ENCODE results near the gene CCDC7. TPM values are rescaled to one million over a fixed set of nuclear protein-coding genes. Genes with fewer than 3 reads are reported as not detected.
"Not testable (repeated sequence)": the region's sequence is repeated elsewhere in the genome, so short reads cannot be mapped to it uniquely, and the experiment has no call there.

The CCDC7 gene
- total RNA-seq, 2 donors from 2014 or later, result 7.1 to 16.7 TPM

DNA sequence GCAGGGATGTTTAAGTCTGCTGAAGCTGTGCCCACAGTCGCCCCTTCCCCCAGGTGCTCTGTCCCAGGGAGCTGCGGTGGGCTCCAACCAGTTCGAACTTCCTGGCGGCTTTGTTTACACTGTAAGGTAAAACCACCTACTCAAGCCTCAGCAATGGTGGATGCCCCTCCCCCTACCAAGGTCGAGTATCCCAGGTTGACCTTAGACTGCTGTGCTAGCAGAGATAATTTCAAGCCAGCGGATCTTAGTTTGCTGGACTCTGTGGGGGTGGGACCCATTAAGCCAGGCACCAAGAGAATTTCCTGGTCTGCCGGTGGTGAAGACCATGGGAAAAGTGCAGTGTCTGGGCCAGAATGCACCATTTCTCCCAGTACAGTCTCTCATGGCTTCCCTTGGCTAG, 56.0 kb downstream of the CCDC7 start:
- peaks cover 3 to 10% of the 10 kb centered on the region in 2 donors for H3K9me3 Mint-ChIP-seq
- H3K27ac Mint-ChIP-seq, result no peak overlapping the region
- H3K36me3 Mint-ChIP-seq, result peaks cover 17 to 44% of the 10 kb centered on the region in 2 donors
- DNase-seq (ENCODE audit: low spot score in 2 of 2), result no peak
- ATAC-seq, result no peak

DNA sequence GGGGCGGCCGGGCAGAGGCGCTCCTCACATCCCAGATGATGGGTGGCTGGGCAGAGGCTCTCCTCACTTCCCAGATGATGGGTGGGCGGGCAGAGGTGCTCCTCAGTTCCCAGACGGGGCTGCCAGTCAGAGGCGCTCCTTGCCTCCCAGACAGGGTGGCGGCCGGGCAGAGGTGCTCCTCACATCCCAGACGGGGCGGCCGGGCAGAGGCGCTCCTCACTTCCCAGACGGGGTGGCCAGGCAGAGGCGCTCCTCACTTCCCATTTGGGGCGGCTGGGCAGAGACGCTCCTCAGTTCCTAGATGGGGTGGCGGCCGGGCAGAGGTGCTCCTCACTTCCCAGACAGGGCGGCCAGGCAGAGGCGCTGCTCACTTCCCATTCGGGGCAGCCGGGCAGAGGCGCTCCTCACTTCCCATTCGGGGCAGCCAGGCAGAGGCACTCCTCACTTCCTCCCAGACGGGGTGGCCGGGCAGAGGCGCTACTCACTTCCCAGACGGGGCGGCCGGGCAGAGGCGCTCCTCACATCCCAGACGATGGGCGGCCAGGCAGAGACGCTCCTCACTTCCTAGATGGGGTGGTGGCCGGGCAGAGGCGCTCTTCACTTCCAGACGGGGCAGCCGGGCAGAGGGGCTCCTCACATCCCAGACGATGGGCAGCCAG, 60.0 kb downstream of the CCDC7 start:
- ATAC-seq; DNase-seq (ENCODE audit: low spot score in 2 of 2); H3K9me3 Mint-ChIP-seq; H3K27ac Mint-ChIP-seq: not testable (repeated sequence)
- H3K36me3 Mint-ChIP-seq, result peaks cover 16 to 26% of the 10 kb centered on the region in 2 donors

DNA sequence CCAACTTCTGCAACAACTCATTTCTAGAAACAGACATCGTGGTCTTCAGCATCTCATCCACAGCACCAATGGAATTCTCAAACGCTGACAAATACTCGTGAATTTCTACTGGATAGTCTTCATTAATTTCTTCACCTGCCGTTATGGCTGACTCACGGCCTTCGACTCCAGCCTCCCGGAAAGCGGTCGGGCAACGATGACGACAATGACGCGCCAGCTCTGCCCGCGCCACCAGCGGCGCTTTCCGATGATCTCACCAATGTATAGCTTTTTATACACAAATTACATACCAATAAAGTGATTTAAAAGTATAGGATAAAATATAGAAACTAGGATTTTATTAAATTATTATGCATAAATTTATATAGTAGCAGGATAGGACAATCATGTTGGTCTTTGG, 65.7 kb downstream of the CCDC7 start:
- Mint-ChIP-seq H3K27ac (no peak overlapping the region), H3K9me3 (no peaks in the 10 kb centered on the region), H3K36me3 (peaks cover 5 to 9% of the 10 kb centered on the region in 2 donors)
- no peak for ATAC-seq
- no peak for DNase-seq (ENCODE audit: low spot score in 2 of 2)

DNA sequence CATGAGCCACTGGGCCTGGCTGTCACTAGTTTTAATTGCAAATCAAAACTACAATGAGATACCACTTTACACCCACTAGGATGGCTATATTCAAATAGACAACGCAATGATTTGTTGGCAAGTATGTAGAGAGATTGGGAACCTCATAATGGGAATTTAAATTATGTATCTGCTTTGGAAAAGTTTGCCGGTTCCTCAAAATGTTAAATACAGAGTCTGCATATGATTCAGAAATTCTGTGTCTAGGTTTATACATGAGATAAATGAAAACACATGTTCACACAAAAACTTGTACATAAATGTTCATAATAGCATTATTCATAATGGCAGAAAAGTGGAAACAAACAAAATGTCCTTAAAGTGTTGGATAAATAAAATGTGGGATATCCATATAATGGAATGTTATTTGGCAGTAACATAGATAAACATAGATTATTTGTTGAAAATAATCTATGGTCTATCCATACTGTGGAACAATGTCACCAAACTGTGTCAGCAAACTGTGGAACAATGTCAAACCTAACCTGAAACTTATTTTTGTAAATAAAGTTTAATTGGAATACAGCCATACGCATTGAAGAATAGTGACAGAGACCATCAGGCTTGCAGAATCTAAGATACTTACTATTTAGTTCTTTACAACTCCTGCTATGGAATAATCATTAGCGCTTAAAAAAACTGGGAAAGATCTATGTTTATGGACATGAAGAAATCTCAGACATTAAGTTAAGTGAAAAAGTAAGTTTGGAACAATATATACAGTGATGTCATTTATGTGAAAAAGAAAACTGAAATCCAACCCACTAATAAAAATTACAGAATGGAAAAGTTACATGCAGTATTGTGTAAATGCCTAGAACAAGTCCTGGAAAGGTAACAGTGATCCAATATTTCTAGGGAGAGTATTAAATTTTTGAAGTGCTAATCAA, 70.9 kb downstream of the CCDC7 start:
- H3K9me3 Mint-ChIP-seq, result peaks cover 7 to 9% of the 10 kb centered on the region in 2 donors
- ATAC-seq (no peak), DNase-seq (ENCODE audit: low spot score in 2 of 2) (no peak)
- H3K36me3 Mint-ChIP-seq, result peaks cover 11 to 23% of the 10 kb centered on the region in 2 donors
- no peak overlapping the region for H3K27ac Mint-ChIP-seq

DNA sequence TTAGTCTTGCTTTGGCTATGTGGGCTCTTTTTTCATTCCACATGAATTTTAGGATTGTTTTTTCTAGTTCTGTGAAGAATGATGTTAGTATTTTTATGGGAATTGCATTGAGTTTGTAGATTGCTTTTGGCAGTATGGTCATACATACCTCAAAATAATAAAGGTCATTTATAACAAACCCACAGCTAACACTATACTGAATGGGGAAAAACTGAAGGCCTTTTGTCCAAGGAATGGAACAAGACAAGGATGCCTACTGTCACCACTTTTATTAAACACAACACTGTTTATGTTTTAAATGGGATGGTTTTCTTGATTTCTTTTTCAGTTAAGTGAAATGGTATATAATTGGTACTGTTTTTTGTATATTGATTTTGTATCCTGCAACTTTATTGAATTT, 84.3 kb downstream of the CCDC7 start:
- Mint-ChIP-seq H3K27ac (no peak overlapping the region), H3K36me3 (peaks cover 7 to 22% of the 10 kb centered on the region in 2 donors), H3K9me3 (peaks cover 0 to 8% of the 10 kb centered on the region in 2 donors)
- no peak for DNase-seq (ENCODE audit: low spot score in 2 of 2)
- no peak for ATAC-seq

DNA sequence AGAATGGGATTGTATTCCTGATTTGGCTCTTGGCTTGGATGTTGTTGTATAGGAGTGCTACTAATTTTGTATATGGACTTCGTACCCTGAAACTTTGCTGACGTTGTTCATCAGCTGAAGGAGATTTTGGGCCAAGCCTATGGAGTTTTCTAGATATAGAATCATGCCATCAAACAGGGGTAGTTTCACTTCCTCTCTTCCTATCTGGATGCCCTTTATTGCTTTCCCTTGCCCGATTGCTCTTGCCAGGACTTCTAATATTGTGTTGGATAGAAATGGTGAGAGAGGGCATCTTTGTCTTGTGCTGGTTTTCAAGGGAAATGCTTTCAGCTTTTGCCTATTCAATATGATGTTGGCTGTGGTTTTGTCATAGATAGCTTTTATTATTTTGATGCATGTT, 92.3 kb downstream of the CCDC7 start:
- peaks cover 7 to 13% of the 10 kb centered on the region in 2 donors for H3K36me3 Mint-ChIP-seq
- no peak for ATAC-seq
- DNase-seq (ENCODE audit: low spot score in 2 of 2), result no peak
- peaks cover 0 to 12% of the 10 kb centered on the region in 2 donors for H3K9me3 Mint-ChIP-seq
- H3K27ac Mint-ChIP-seq, result no peak overlapping the region

DNA sequence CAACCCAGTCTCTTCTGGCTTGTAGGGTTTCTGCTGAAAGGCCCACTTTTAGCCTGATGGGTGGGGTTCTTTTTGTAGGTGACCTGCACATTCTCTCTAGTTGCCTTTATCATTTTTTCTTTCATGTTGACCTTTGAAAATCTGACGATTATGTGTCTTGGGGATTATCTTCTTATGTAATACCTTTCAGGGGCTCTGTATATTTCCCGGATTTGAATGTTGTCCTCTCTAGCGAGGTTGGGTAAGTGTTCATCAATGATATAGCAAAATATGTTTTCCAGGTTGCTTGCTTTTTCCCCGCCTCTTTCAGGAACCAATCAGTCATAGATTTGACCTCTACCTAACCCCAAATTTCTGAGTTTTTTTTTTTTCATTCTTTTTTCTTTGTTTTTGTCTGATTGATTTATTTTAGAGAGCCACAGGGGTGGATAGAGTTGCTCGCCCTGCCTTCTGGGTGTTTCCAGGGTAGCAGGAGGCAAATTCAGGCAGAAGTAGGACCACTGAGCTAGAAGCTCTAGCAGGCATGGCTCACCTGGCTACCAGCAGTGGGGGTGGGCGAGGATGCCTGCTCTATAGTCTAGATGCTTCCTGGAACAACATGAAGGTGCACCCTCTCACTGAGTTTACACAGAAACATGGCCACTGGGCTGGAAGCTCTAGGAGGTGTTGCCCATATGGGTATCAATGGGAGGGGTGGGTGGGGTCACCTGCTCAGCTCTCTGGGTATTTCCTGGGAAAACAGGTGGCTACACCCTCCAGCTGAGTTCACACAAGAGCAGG, 94.9 kb downstream of the CCDC7 start:
- ATAC-seq (no peak), DNase-seq (ENCODE audit: low spot score in 2 of 2) (no peak)
- Mint-ChIP-seq H3K27ac (peak overlapping the region in 1 of 2 donors; percentile 9), H3K9me3 (peaks cover 0 to 4% of the 10 kb centered on the region in 2 donors), H3K36me3 (no peaks in the 10 kb centered on the region)

DNA sequence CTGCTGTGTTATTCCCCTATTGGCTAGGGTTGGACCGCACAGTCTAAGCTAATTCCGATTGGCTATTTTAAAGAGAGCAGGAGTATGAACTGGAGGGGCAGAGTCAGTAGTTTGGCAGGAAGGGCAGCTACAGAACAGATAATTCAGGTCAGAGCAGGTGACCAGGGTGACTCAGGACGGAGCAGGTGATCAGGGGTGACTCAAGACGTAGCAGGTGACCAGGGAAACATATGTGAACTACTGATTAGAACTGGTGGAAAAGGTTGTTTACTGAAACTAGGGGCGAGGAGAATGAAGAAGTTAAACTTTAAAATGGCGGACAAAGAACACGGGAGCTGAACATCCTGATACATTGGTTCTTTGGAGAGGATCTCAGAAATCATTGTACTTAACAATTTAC, 102.3 kb downstream of the CCDC7 start:
- DNase-seq (ENCODE audit: low spot score in 2 of 2) (no peak), ATAC-seq (no peak)
- Mint-ChIP-seq H3K27ac (no peak overlapping the region), H3K36me3 (peaks cover 0 to 29% of the 10 kb centered on the region in 2 donors), H3K9me3 (peaks cover 3 to 16% of the 10 kb centered on the region in 2 donors)

DNA sequence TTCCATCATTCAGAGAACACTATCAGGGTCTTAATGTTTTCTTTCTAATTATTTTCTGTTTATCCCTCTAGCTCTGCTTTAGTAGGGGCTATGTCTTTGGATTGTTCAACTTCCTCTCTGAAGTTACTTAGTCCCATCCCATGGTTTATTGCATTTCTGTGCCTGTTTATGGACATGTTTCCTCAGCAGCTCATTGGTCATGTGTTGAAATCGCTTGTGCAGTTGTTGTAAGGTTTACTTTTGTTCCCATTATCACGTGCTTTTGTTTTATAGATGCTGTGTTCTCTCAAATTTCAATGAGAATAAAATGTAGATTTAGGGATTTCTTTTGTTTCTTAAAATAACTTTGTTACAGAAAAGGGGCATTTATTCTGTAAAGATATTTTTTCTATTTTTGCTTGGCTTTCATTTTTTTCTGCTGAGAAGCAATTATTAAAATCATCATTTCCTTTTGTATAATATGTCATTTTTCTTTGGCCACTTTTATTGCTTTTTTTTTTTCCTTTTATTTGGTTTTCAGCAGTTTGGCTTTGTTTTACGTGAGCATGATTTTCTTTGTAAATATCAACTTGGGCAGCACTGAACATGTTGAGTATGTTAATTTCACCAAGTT, 110.9 kb downstream of the CCDC7 start:
- DNase-seq (ENCODE audit: low spot score in 2 of 2), result no peak
- peaks cover 15 to 25% of the 10 kb centered on the region in 2 donors for H3K36me3 Mint-ChIP-seq
- ATAC-seq, result no peak
- H3K9me3 Mint-ChIP-seq, result peaks cover 0 to 4% of the 10 kb centered on the region in 2 donors
- peak overlapping the region in 1 of 2 donors; percentile 17 for H3K27ac Mint-ChIP-seq

DNA sequence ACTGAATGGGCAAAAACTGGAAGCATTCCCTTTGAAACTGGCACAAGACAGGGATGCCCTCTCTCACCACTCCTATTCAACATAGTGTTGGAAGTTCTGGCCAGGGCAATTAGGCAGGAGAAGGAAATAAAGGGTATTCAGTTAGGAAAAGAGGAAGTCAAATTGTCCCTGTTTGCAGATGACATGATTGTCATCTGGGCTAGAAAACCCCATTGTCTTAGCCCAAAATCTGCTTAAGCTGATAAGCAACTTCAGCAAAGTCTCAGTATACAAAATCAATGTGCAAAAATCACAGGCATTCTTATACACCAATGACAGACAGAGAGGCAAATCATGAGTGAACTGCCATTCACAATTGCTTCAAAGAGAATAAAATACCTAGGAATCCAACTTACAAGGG, 116.8 kb downstream of the CCDC7 start:
- peaks cover 5 to 15% of the 10 kb centered on the region in 2 donors for H3K36me3 Mint-ChIP-seq
- ATAC-seq; H3K27ac Mint-ChIP-seq; DNase-seq (ENCODE audit: low spot score in 2 of 2); H3K9me3 Mint-ChIP-seq: not testable (repeated sequence)

DNA sequence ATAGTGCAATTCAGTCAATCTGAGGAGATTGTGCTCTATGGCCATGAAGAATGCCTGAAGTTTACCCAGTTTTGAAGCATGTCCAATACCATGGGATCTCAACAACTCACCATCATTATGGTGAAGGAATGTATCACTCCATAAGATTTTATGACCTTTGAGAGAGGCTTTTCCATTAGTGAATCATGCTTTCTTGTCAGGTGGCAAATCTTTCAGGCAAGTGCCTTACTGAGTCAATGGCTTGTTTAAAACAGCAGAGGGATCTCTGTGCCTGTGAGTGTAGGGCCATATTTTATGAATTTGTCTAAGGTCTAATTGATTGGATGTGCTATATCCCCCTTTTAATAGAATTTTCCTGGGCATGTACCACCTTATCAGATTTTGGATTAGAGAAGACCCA, 131.5 kb downstream of the CCDC7 start:
- H3K36me3 Mint-ChIP-seq, result no peaks in the 10 kb centered on the region
- H3K9me3 Mint-ChIP-seq, result no peaks in the 10 kb centered on the region
- no peak overlapping the region for H3K27ac Mint-ChIP-seq
- no peak for DNase-seq (ENCODE audit: low spot score in 2 of 2)
- no peak for ATAC-seq

DNA sequence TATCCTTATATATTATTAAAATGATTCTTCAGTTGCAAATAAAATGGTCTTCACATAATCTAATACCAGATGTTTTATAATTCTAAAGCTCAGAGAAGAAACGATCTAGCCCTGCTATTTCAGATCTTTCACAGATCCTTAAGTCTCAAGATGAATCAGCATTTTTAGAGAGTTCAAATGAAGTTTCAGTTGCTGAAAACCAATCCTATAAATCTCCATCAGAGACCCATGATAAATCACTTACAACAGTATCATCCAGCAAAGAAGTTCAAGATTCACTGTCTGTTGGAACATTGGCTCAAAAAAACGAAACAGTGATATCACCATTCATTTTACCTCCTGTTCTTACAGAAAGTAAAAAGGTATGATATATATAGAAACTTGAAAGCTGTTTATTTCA, 137.0 kb downstream of the CCDC7 start:
- ATAC-seq (no peak), DNase-seq (ENCODE audit: low spot score in 2 of 2) (no peak)
- Mint-ChIP-seq H3K36me3 (peaks cover 6 to 14% of the 10 kb centered on the region in 2 donors), H3K9me3 (peaks cover 0 to 7% of the 10 kb centered on the region in 2 donors), H3K27ac (no peak overlapping the region)

DNA sequence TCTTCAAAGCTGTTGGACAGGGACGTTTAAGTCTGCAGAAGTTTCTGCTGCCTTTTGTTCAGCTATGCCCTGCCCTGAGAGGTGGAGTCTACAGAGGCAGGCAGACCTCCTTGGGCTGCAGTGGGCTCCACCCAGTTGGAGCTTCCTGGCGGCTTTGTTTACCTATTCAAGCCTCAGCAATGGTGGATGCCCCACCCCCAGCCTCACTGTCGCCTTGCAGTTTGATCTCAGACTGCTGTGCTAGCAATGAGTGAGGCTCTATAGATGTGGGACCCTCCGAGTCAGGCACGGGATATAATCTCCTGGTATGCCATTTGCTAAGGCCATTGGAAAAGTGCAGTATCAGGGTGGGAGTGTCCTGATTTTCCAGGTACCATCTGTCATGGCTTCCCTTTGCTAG, 152.1 kb downstream of the CCDC7 start:
- not testable (repeated sequence) for ATAC-seq; DNase-seq (ENCODE audit: low spot score in 2 of 2); H3K27ac Mint-ChIP-seq
- Mint-ChIP-seq H3K36me3 (peaks cover 32 to 42% of the 10 kb centered on the region in 2 donors), H3K9me3 (peaks cover 3 to 28% of the 10 kb centered on the region in 2 donors)

DNA sequence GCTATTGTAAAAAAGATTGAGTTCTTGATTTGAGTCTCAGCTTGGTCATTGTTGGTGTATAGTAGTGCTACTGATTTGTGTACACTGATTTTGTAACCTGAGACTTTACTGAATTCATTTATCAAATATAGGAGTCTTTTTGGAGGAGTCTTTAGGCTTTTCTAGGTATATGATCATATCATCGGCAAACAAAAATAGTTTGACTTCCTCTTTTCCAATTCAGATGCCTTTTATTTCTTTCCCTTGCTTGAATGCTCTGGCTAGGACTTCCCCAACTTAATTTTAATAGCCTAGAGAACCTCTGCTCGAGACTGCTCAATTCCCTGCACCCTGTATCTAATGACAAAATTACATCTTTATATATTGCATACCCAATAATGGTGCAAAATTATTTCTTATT, 154.4 kb downstream of the CCDC7 start:
- ATAC-seq, result no peak
- no peak overlapping the region for H3K27ac Mint-ChIP-seq
- peaks cover 3 to 29% of the 10 kb centered on the region in 2 donors for H3K9me3 Mint-ChIP-seq
- peaks cover 36 to 38% of the 10 kb centered on the region in 2 donors for H3K36me3 Mint-ChIP-seq
- no peak for DNase-seq (ENCODE audit: low spot score in 2 of 2)

DNA sequence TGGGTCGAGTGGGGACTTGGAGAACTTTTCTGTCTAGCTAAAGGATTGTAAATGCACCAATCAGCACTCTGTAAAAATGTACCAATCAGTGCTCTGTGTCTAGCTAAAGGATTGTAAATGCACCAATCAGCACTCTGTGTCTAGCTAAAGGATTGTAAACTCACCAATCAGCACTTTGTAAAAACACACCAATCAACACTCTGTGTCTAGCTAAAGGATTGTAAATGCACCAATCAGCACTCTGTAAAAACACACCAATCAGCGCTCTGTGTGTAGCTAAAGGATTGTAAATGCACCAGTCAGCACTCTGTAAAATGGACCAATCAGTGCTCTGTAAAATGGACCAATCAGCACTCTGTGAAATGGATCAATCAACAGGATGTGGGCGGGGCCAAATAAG, 155.6 kb downstream of the CCDC7 start:
- not testable (repeated sequence) for H3K27ac Mint-ChIP-seq
- peaks cover 30 to 32% of the 10 kb centered on the region in 2 donors for H3K36me3 Mint-ChIP-seq

DNA sequence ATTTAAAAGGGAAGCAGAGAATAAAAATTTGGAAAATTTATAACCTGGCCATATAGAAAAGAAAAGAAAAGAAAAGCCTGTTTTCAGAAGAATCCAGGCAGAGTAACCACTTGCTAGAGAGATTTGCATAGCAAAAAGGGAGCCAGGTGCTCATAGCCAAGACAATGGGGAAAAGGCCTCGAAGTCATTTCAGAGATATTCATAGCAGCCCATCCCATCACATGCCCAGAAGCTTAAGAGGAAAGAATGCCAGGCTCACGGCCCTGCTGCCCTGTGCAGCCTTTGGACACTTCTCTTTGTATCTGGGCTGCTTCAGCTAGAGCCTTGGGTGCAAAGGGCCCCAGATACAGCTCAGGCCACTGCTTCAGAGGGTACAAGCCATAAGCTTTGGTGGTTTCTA, 159.8 kb downstream of the CCDC7 start:
- Mint-ChIP-seq H3K36me3 (peaks cover 15 to 26% of the 10 kb centered on the region in 2 donors), H3K27ac (no peak overlapping the region), H3K9me3 (peaks cover 8 to 11% of the 10 kb centered on the region in 2 donors)
- no peak for ATAC-seq
- DNase-seq (ENCODE audit: low spot score in 2 of 2), result no peak

More for the DNA sequence above, 155.6 kb downstream of the CCDC7 start:
- H3K9me3 Mint-ChIP-seq, result peaks cover 3 to 20% of the 10 kb centered on the region in 2 donors
- not testable (repeated sequence) for ATAC-seq; DNase-seq (ENCODE audit: low spot score in 2 of 2)

Measured in activated naive CD4-positive, alpha-beta T cell treated with anti-CD3 and anti-CD28 coated beads, Interleukin-2, amount 50 U/mL, for 72 hours (primary cell).